HG03175 (cell line): ENCODE measurements around the gene SH2D3C.
"Not testable (repeated sequence)": the region's sequence is repeated elsewhere in the genome, so short reads cannot be mapped to it uniquely, and the experiment has no call there.

Experiments used
- ATAC-seq: cut with Tn5 transposase; IDR thresholded peaks from one replicate; pipeline ENCODE4 v1.9.1; 2021; ENCODE audit warnings: mild to moderate bottlenecking, moderate library complexity; ENCODE audit not compliant: unreplicated experiment

Gene SH2D3C

GRCh38 chr9:127785933-127786772, 7.7 kb upstream of the SH2D3C start, which contains the start of gene CDK9:
CDK9 (plus strand) TSS chr9:127786034; CDS start chr9:127786149, 115 bp downstream.
- peak; percentile 61 for ATAC-seq

- peak; percentile 53 for ATAC-seq
These were observed 6.8 kb upstream of the SH2D3C start for GRCh38 chr9:127785023-127785932.

GRCh38 chr9:127783111-127784008, 4.9 kb upstream of the SH2D3C start:
- peak; percentile 17 for ATAC-seq

GRCh38 chr9:127781806-127782205, 3.3 kb upstream of the SH2D3C start:
- no peak for ATAC-seq

GRCh38 chr9:127780909-127781308, 2.4 kb upstream of the SH2D3C start:
- not testable (repeated sequence) for ATAC-seq

- ATAC-seq, result no peak
These were observed 1.8 kb upstream of the SH2D3C start for GRCh38 chr9:127780126-127780885.

- peak; percentile 40 for ATAC-seq
These were observed 893 bp upstream of the SH2D3C start for GRCh38 chr9:127779136-127779981.

- ATAC-seq, result no peak
These were observed 992 bp downstream of the SH2D3C start for GRCh38 chr9:127777368-127777980.

- ATAC-seq, result no peak
These were observed 1.6 kb downstream of the SH2D3C start for GRCh38 chr9:127776924-127777289.

GRCh38 chr9:127776195-127776923, 2.1 kb downstream of the SH2D3C start:
- ATAC-seq, result peak; percentile 34

- ATAC-seq, result no peak
These were observed 4.5 kb downstream of the SH2D3C start for GRCh38 chr9:127773981-127774380.

- no peak for ATAC-seq
These were observed 5.2 kb downstream of the SH2D3C start for GRCh38 chr9:127773272-127773671.

GRCh38 chr9:127772603-127773002, 5.9 kb downstream of the SH2D3C start:
- no peak for ATAC-seq

- ATAC-seq, result no peak
These were observed 6.8 kb downstream of the SH2D3C start for GRCh38 chr9:127771570-127772189.

GRCh38 chr9:127770905-127771569, 7.4 kb downstream of the SH2D3C start:
- peak; percentile 86 for ATAC-seq

- no peak for ATAC-seq
These were observed 7.9 kb downstream of the SH2D3C start for GRCh38 chr9:127770583-127770904.

GRCh38 chr9:127769929-127770582, 8.4 kb downstream of the SH2D3C start:
- ATAC-seq, result no peak
